GM12878 (cell line): ENCODE results near the gene RNF152.

ENCODE experiments used
- BACH1 ChIP-seq: fragments of 450-650 bp; IDR thresholded peaks from 2 replicates; pipeline ENCODE4 v1.6.1; 2017; ENCODE audit warnings: mild to moderate bottlenecking, borderline replicate concordance
- CTCF ChIP-seq, 3 experiments: IDR thresholded peaks in 2 of 3; conservative IDR thresholded peaks in 1 of 3; 2 replicates each; pipeline ENCODE4 v1.5.1; 2011; ENCODE audit warnings: low read depth in 3 of 3, low read length in 3 of 3, mild to moderate bottlenecking in 3 of 3, control low read depth in 2 of 3, moderate library complexity in 2 of 3, inconsistent platforms in 1 of 3, mixed read lengths in 1 of 3; ENCODE audit not compliant: control insufficient read depth in 2 of 3, insufficient read depth in 1 of 3; ENCODE audit errors: extremely low read depth in 1 of 3
- GABPA ChIP-seq: IDR thresholded peaks from 2 replicates; pipeline ENCODE4 v1.6.1; 2014; ENCODE audit warnings: antibody characterized with exemption, low read depth, mild to moderate bottlenecking, inconsistent platforms
- MYC ChIP-seq: IDR thresholded peaks from 2 replicates; pipeline ENCODE4 v1.6.1; 2011; ENCODE audit warnings: mild to moderate bottlenecking, low read length, moderate library complexity, inconsistent platforms; ENCODE audit not compliant: insufficient read depth, insufficient replicate concordance, insufficient read length, severe bottlenecking
- NR2C1 ChIP-seq: fragments of 450-650 bp; IDR thresholded peaks from 2 replicates; pipeline ENCODE4 v1.6.1; 2017; ENCODE audit warnings: antibody characterized with exemption, mild to moderate bottlenecking, moderate library complexity
- PKNOX1 ChIP-seq: fragments of 450-650 bp; IDR thresholded peaks from 2 replicates; pipeline ENCODE4 v1.6.1; 2016; ENCODE audit warnings: mild to moderate bottlenecking
- POLR2AphosphoS5 ChIP-seq: IDR thresholded peaks from 2 replicates; pipeline ENCODE4 v1.6.1; 2011; ENCODE audit warnings: mild to moderate bottlenecking, low read length, inconsistent platforms
- POU2F2 ChIP-seq: IDR thresholded peaks from 3 replicates; pipeline ENCODE4 v1.6.1; 2011; ENCODE audit warnings: low read depth, mild to moderate bottlenecking, low read length, borderline replicate concordance
- SIN3A ChIP-seq: IDR thresholded peaks from 2 replicates; pipeline ENCODE4 v1.6.1; 2012; ENCODE audit warnings: low read depth, low read length, improper control_type of control experiment
- STAT3 ChIP-seq: IDR thresholded peaks from 2 replicates; pipeline ENCODE4 v1.6.1; 2011; ENCODE audit warnings: low read depth, low read length, improper control_type of control experiment
- USF2 ChIP-seq: IDR thresholded peaks from 2 replicates; pipeline ENCODE4 v1.6.1; 2011; ENCODE audit warnings: low read depth, low read length, improper control_type of control experiment, borderline replicate concordance
- YY1 ChIP-seq: IDR thresholded peaks from 2 replicates; pipeline ENCODE4 v1.6.1; 2011; ENCODE audit warnings: low read depth, mild to moderate bottlenecking, low read length

GRCh38 chr18:61894751-61895524 is 2.1 kb upstream of the RNF152 start:
- no peak for TF ChIP-seq POLR2AphosphoS5
- TF ChIP-seq CTCF (IDR thresholded peaks at IDR 0.05 in 2 of 3, conservative IDR thresholded peaks at IDR 0.05 in 1 of 3; ENCODE audit: control insufficient read depth in 2 of 3, extremely low read depth in 1 of 3, insufficient read depth in 1 of 3, low read depth in 3 of 3, low read length in 3 of 3), result no peak
- no peak for TF ChIP-seq GABPA
- no peak for TF ChIP-seq BACH1
- TF ChIP-seq SIN3A, result no peak
- no peak for TF ChIP-seq NR2C1
- TF ChIP-seq POU2F2, result no peak
- TF ChIP-seq STAT3, result no peak
- no peak for TF ChIP-seq USF2
- TF ChIP-seq MYC, result no peak
- no peak for TF ChIP-seq PKNOX1
- TF ChIP-seq YY1, result no peak
